ENCODE results near the gene ORAI2.
A peak's percentile ranks its signal among the peaks of the same experiment; 100 is the strongest.

Gene ORAI2

GRCh38 chr7:102424129-102424551, 9.2 kb upstream of the ORAI2 start:
- H3K4me3 ChIP-seq (ENCODE audit: low read depth, low read length): no peak overlapping the region; the same call in 1 of the 2 replicates
- TF ChIP-seq CTCF (IDR thresholded peaks at IDR 0.05; ENCODE audit: insufficient read depth, low read depth, low read length, missing control alignments): no peak
- DNase-seq (ENCODE audit: low read depth): peak; percentile 65

- TF ChIP-seq CTCF (IDR thresholded peaks at IDR 0.05; ENCODE audit: insufficient read depth, low read depth, low read length, missing control alignments): no peak
- peak; percentile 82 for DNase-seq (ENCODE audit: low read depth)
- H3K4me3 ChIP-seq (ENCODE audit: low read depth, low read length): peak overlapping the region; percentile 65
Measured at GRCh38 chr7:102424787-102425218, 8.6 kb upstream of the ORAI2 start.

- no peak for TF ChIP-seq CTCF (IDR thresholded peaks at IDR 0.05; ENCODE audit: insufficient read depth, low read depth, low read length, missing control alignments)
- H3K4me3 ChIP-seq (ENCODE audit: low read depth, low read length): peak overlapping the region; percentile 65
- peak; percentile 97 for DNase-seq (ENCODE audit: low read depth)
Measured at GRCh38 chr7:102425639-102426267, 7.6 kb upstream of the ORAI2 start.

GRCh38 chr7:102426268-102427018, 6.9 kb upstream of the ORAI2 start:
- peak; percentile 95 for DNase-seq (ENCODE audit: low read depth)
- H3K4me3 ChIP-seq (ENCODE audit: low read depth, low read length): peak overlapping the region; percentile 65
- no peak for TF ChIP-seq CTCF (IDR thresholded peaks at IDR 0.05; ENCODE audit: insufficient read depth, low read depth, low read length, missing control alignments)

- TF ChIP-seq CTCF (IDR thresholded peaks at IDR 0.05; ENCODE audit: insufficient read depth, low read depth, low read length, missing control alignments): no peak
- H3K4me3 ChIP-seq (ENCODE audit: low read depth, low read length): peak overlapping the region; percentile 65
- no peak for DNase-seq (ENCODE audit: low read depth)
Measured at GRCh38 chr7:102427019-102427405, 6.4 kb upstream of the ORAI2 start.

- no peak overlapping the region for H3K4me3 ChIP-seq (ENCODE audit: low read depth, low read length)
- no peak for DNase-seq (ENCODE audit: low read depth)
- TF ChIP-seq CTCF (IDR thresholded peaks at IDR 0.05; ENCODE audit: insufficient read depth, low read depth, low read length, missing control alignments): no peak
Measured at GRCh38 chr7:102429141-102429899, 4.1 kb upstream of the ORAI2 start.
